ENCODE data around the gene HOXA6. TPM values are rescaled to one million over a fixed set of nuclear protein-coding genes. Genes with fewer than 3 reads are reported as not detected.

Gene HOXA6
- total and polyA plus RNA-seq, 2 donors (not counting 1 experiment from before 2014, with no cell fraction given) = 0.18 to 0.49 TPM

DNA sequence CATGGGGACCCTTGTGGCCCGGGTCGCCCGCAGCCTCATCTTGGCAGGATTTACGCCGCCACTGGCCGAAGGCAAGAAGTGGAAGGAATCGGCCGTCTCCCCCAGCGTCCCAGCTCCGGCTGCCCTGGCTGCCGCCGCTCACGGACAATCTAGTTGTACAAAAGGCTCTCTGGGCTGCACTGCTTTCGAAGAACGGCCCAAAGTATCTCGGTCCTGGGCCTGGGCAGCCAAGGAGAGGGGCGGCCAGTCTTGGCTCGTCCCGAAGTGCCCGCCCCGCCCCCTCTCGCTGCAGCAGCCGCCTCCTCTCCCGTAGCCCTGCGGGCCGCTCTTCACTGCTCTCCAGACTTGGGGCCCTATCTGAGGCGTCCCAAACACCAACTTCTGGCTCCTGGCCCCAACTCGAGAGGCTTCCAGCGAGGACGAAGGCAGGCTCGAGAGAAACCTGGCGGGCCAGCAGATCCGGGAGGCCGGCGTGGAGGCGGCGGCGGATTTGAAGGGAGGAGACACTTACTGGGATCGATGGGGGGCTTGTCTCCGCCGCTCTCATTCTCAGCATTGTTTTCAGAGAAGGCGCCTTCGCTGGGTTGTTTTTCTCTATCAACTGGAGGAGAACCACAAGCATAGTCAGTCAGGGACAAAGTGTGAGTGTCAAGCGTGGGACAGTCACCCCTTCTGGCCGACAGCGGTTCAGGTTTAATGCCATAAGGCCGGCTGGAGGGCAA is 17.0 kb upstream of the HOXA6 start:
- H3K27ac Mint-ChIP-seq = peak overlapping the region; percentile 82
- H4K20me1 ChIP-seq (ENCODE audit: control insufficient read depth, insufficient read depth, low read length, poor library complexity, severe bottlenecking) = peaks cover 4% of the 10 kb centered on the region
- no peak overlapping the region for H3K9ac ChIP-seq (ENCODE audit: low read length)
- no peaks in the 10 kb centered on the region for H3K9me3 Mint-ChIP-seq (ENCODE audit: insufficient read depth)
- H2AFZ ChIP-seq (ENCODE audit: insufficient read depth, low read depth, low read length, poor library complexity, severe bottlenecking) = peak overlapping the region; percentile 2
- peak overlapping the region; percentile 18 for H3K4me2 ChIP-seq (replicated peaks; ENCODE audit: low read depth, low read length, poor library complexity, severe bottlenecking)
- peaks cover 30% of the 10 kb centered on the region for H3K4me1 Mint-ChIP-seq
- H3K79me2 ChIP-seq (ENCODE audit: control insufficient read depth, insufficient read depth, low read length) = no peaks in the 10 kb centered on the region
- POLR2A ChIA-PET = no interaction called here
- no peak overlapping the region for H3K4me3 ChIP-seq (ENCODE audit: control extremely low read depth in 1 of 5, extremely low read depth in 1 of 5, insufficient read depth in 1 of 5, low read depth in 2 of 5, low read length in 4 of 5)
- CTCF ChIA-PET = interaction anchor here (1.0 to 4.0 kb wide), 2 partner anchors 14 to 15 kb away, joined by 3 to 52 read pairs; partner anchors contain the start of genes HOXA3 and HOXA6
- H3K27me3 ChIP-seq (replicated peaks in 1 of 4; ENCODE audit: control extremely low read depth in 1 of 4, control insufficient read depth in 3 of 4, insufficient read depth in 4 of 4, low read length in 3 of 4) = peaks cover 0 to 89% (median 75%) of the 10 kb centered on the region in 4 experiments
- intact Hi-C loops (cut with micrococcal nuclease) = loop anchor here (5.0 to 10.0 kb wide), 3 partner anchors 890 to 1087 kb away; no protein-coding TSS in a partner anchor
- ATAC-seq (ENCODE audit: low read depth) (no peak), DNase-seq (no peak)
- no peak overlapping the region for H3K27ac ChIP-seq (ENCODE audit: low read length in 2 of 2)
- peaks cover 0 to 75% (median 18%) of the 10 kb centered on the region in 3 donors for H3K9me3 ChIP-seq (ENCODE audit: control extremely low read depth in 1 of 3, control insufficient read depth in 2 of 3, insufficient read depth in 1 of 3, low read length in 2 of 3)
- H3K4me1 ChIP-seq (ENCODE audit: control insufficient read depth in 2 of 2, insufficient read depth in 2 of 2, low read length in 2 of 2) = peaks cover 50 to 60% of the 10 kb centered on the region in 2 donors
- peak overlapping the region; percentile 2 for H3K4me3 Mint-ChIP-seq
- no peaks in the 10 kb centered on the region for H3K36me3 ChIP-seq (replicated peaks in 1 of 2; ENCODE audit: control extremely low read depth in 1 of 2, control insufficient read depth in 1 of 2, extremely low read depth in 1 of 2, insufficient read depth in 2 of 2, low read length in 1 of 2)
- WGBS (ENCODE audit: insufficient coverage) = 6% methylated on average over 47 of the region's 47 CpGs
- TF ChIP-seq, protein P1, sequence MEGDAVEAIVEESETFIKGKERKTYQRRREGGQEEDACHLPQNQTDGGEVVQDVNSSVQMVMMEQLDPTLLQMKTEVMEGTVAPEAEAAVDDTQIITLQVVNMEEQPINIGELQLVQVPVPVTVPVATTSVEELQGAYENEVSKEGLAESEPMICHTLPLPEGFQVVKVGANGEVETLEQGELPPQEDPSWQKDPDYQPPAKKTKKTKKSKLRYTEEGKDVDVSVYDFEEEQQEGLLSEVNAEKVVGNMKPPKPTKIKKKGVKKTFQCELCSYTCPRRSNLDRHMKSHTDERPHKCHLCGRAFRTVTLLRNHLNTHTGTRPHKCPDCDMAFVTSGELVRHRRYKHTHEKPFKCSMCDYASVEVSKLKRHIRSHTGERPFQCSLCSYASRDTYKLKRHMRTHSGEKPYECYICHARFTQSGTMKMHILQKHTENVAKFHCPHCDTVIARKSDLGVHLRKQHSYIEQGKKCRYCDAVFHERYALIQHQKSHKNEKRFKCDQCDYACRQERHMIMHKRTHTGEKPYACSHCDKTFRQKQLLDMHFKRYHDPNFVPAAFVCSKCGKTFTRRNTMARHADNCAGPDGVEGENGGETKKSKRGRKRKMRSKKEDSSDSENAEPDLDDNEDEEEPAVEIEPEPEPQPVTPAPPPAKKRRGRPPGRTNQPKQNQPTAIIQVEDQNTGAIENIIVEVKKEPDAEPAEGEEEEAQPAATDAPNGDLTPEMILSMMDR (IDR thresholded peaks at IDR 0.05) = no peak
- no peak for TF ChIP-seq EZH2 (IDR thresholded peaks at IDR 0.05; ENCODE audit: borderline replicate concordance, insufficient read depth, low read depth, low read length, poor library complexity, severe bottlenecking)
- peaks cover 62% of the 10 kb centered on the region for H3K27me3 Mint-ChIP-seq

DNA sequence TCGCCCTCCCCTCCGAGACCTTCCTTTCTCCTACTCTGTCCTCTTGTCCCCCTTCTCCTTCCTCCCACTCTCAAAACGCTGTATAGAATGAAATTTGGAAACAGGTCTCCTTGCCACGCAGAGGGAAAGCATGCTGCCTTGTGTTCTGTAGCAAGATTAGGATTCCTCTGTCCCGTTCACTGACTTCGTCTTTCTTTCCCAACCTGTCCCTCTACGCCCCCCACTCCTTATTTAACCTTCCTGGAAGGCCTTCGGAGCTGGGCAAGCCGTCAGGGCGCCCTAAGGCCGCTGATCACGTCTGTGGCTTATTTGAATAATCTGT is 16.4 kb upstream of the HOXA6 start:
- DNase-seq (peak; percentile 52), ATAC-seq (ENCODE audit: low read depth) (no peak)
- ChIA-PET POLR2A (no interaction called here), CTCF (interaction anchor here (3.7 to 4.0 kb wide), 3 partner anchors 14 to 792 kb away, joined by 52 to 122 read pairs (median 67); partner anchors contain the start of genes HOXA3 and HOXA6)
- Histone ChIP-seq H3K4me3 (ENCODE audit: control extremely low read depth in 1 of 5, extremely low read depth in 1 of 5, insufficient read depth in 1 of 5, low read depth in 2 of 5, low read length in 4 of 5) (no peak overlapping the region), H4K20me1 (ENCODE audit: control insufficient read depth, insufficient read depth, low read length, poor library complexity, severe bottlenecking) (peaks cover 4% of the 10 kb centered on the region), H3K9me3 (ENCODE audit: control extremely low read depth in 1 of 3, control insufficient read depth in 2 of 3, insufficient read depth in 1 of 3, low read length in 2 of 3) (peaks cover 0 to 75% (median 18%) of the 10 kb centered on the region in 3 donors), H3K4me1 (ENCODE audit: control insufficient read depth in 2 of 2, insufficient read depth in 2 of 2, low read length in 2 of 2) (peaks cover 50 to 60% of the 10 kb centered on the region in 2 donors), H2AFZ (ENCODE audit: insufficient read depth, low read depth, low read length, poor library complexity, severe bottlenecking) (no peak overlapping the region), H3K4me2 (replicated peaks; ENCODE audit: low read depth, low read length, poor library complexity, severe bottlenecking) (peak overlapping the region; percentile 18), H3K9ac (ENCODE audit: low read length) (no peak overlapping the region), H3K79me2 (ENCODE audit: control insufficient read depth, insufficient read depth, low read length) (no peaks in the 10 kb centered on the region), H3K27ac (ENCODE audit: low read length in 2 of 2) (no peak overlapping the region), H3K27me3 (replicated peaks in 1 of 4; ENCODE audit: control extremely low read depth in 1 of 4, control insufficient read depth in 3 of 4, insufficient read depth in 4 of 4, low read length in 3 of 4) (peaks cover 0 to 89% (median 75%) of the 10 kb centered on the region in 4 experiments), H3K36me3 (replicated peaks in 1 of 2; ENCODE audit: control extremely low read depth in 1 of 2, control insufficient read depth in 1 of 2, extremely low read depth in 1 of 2, insufficient read depth in 2 of 2, low read length in 1 of 2) (no peaks in the 10 kb centered on the region)
- TF ChIP-seq, protein P1 (IDR thresholded peaks at IDR 0.05) = no peak
- TF ChIP-seq EZH2 (IDR thresholded peaks at IDR 0.05; ENCODE audit: borderline replicate concordance, insufficient read depth, low read depth, low read length, poor library complexity, severe bottlenecking) = no peak
- Mint-ChIP-seq H3K9me3 (ENCODE audit: insufficient read depth) (no peaks in the 10 kb centered on the region), H3K4me1 (peaks cover 30% of the 10 kb centered on the region), H3K4me3 (peak overlapping the region; percentile 3), H3K27ac (peak overlapping the region; percentile 82), H3K27me3 (peaks cover 67% of the 10 kb centered on the region)
- 6% methylated on average over 11 of the region's 12 CpGs for WGBS (ENCODE audit: insufficient coverage)
- intact Hi-C loops (cut with micrococcal nuclease) = loop anchor here (5.0 to 10.0 kb wide), 3 partner anchors 889 to 1087 kb away; no protein-coding TSS in a partner anchor

Data from B cell (primary cell).